GM12878 (cell line): ENCODE measurements around the gene PLS1. TPM values are rescaled to one million over a fixed set of nuclear protein-coding genes. Genes with fewer than 3 reads are reported as not detected.

ENCODE experiments used
- ATAC-seq: fragments of 200-7000 bp; cut with Tn5 transposase; 3 replicates; pipeline ENCODE4 v1.9.1; 2020; ENCODE audit warnings: mild to moderate bottlenecking, moderate library complexity
- BruUV-seq: library from RNA; stranded (reverse); fragments of 400-500 nt; replicated peaks from 2 replicates; lab custom pipeline; 2021; lab: Mats Ljungman, UMichigan
- CTCF ChIA-PET: fragments of 300-600 bp; sonication (Branson Sonifier 250); formaldehyde crosslinking; extraction: SDS; loops from one replicate; lab custom pipeline; 2021; ENCODE audit warnings: inconsistent platforms; lab: Yijun Ruan, JAX
- POLR2A ChIA-PET: fragments of 350-600 bp; formaldehyde crosslinking; extraction: SDS; loops from one replicate; lab custom pipeline; 2021; ENCODE audit warnings: inconsistent platforms; lab: Charles Lee
- RAD21 ChIA-PET: fragments of 300-600 bp; sonication (Branson Sonifier 250); formaldehyde crosslinking; loops from one replicate; lab custom pipeline; 2023; ENCODE audit warnings: antibody characterized with exemption; ENCODE audit not compliant: unreplicated experiment; lab: Charles Lee
- SMC1A ChIA-PET: fragments of 300-600 bp; sonication (Branson Sonifier 250); formaldehyde crosslinking; loops from one replicate; lab custom pipeline; 2023; ENCODE audit not compliant: unreplicated experiment, uncharacterized antibody; lab: Charles Lee
- DNase-seq: peaks from one replicate; pipeline ENCODE4 v3.0.0-alpha.2; 2011; ENCODE audit warnings: low read depth, low spot score
- FAIRE-seq: peaks from 3 replicates; lab custom pipeline; 2011; peaks lifted over from hg19 to GRCh38; lab: Jason Lieb, UNC
- H2AFZ ChIP-seq: 2 replicates; pipeline ENCODE4 v1.6.0; 2011; ENCODE audit warnings: low read depth, low read length, control low read depth; ENCODE audit not compliant: control insufficient read depth
- H3K27ac ChIP-seq: 2 replicates; pipeline ENCODE4 v1.5.1; 2011; ENCODE audit warnings: control low read depth; ENCODE audit not compliant: control insufficient read depth, insufficient read depth
- H3K27me3 ChIP-seq, 2 experiments: replicated peaks in 1 of 2; 2 replicates each; pipeline versions ENCODE4 v1.6.0 to v1.6.1; 2011; ENCODE audit warnings: low read length in 1 of 2; ENCODE audit not compliant: control insufficient read depth in 2 of 2, insufficient read depth in 2 of 2
- H3K36me3 ChIP-seq, 2 experiments: 2 replicates each; pipeline ENCODE4 v1.5.1; 2011; ENCODE audit warnings: low read length in 1 of 2; ENCODE audit not compliant: control insufficient read depth in 2 of 2, insufficient read depth in 2 of 2
- H3K4me1 ChIP-seq: 2 replicates; pipeline ENCODE4 v1.6.1; 2011; ENCODE audit warnings: mild to moderate bottlenecking, low read length, moderate library complexity, mixed read lengths; ENCODE audit not compliant: control insufficient read depth, insufficient read depth
- H3K4me2 ChIP-seq: 2 replicates; pipeline ENCODE4 v1.6.0; 2011; ENCODE audit warnings: control low read depth; ENCODE audit not compliant: control insufficient read depth, insufficient read depth
- H3K4me3 ChIP-seq: fragments of 200-600 bp; sonication (generic); 2 replicates; pipeline ENCODE4 v1.5.1; 2016
- H3K79me2 ChIP-seq: 2 replicates; pipeline ENCODE4 v1.6.0; 2011; ENCODE audit warnings: low read length; ENCODE audit not compliant: control insufficient read depth, insufficient read depth
- H3K9ac ChIP-seq: 2 replicates; pipeline ENCODE4 v1.8.0; 2011; ENCODE audit warnings: low read length, control low read depth, mixed read lengths; ENCODE audit not compliant: control insufficient read depth, insufficient read depth
- H3K9me3 ChIP-seq: replicated peaks from 3 replicates; pipeline ENCODE4 v1.5.1; 2011; ENCODE audit warnings: mild to moderate bottlenecking, low read length; ENCODE audit not compliant: control insufficient read depth, insufficient read depth
- H4K20me1 ChIP-seq: 2 replicates; pipeline ENCODE4 v1.6.0; 2011; ENCODE audit not compliant: control insufficient read depth, insufficient read depth
- CBX5 ChIP-seq: sonication (generic); IDR thresholded peaks from 2 replicates; pipeline ENCODE4 v1.6.1; 2016; ENCODE audit warnings: low read depth, moderate library complexity, mild to moderate bottlenecking, inconsistent platforms
- CEBPZ ChIP-seq: fragments of 150-350 bp; IDR thresholded peaks from 2 replicates; pipeline ENCODE4 v1.6.1; 2016; ENCODE audit warnings: low read depth, low read length
- GABPA ChIP-seq: IDR thresholded peaks from 2 replicates; pipeline ENCODE4 v1.6.1; 2014; ENCODE audit warnings: antibody characterized with exemption, low read depth, mild to moderate bottlenecking, inconsistent platforms
- HDAC6 ChIP-seq: fragments of 200-600 bp; sonication (generic); IDR thresholded peaks from one replicate; pipeline ENCODE4 v1.8.0; 2017; ENCODE audit warnings: antibody characterized with exemption; ENCODE audit not compliant: unreplicated experiment
- NBN ChIP-seq: fragments of 450-650 bp; IDR thresholded peaks from 2 replicates; pipeline ENCODE4 v1.6.1; 2016
- NFXL1 ChIP-seq: fragments of 450-650 bp; IDR thresholded peaks from 2 replicates; pipeline ENCODE4 v1.6.1; 2017; ENCODE audit warnings: antibody characterized with exemption, mild to moderate bottlenecking, borderline replicate concordance
- NR2C2 ChIP-seq: IDR thresholded peaks from 2 replicates; pipeline ENCODE4 v1.6.1; 2011; ENCODE audit warnings: borderline replicate concordance, low read depth; ENCODE audit not compliant: control insufficient read depth, insufficient read length
- NR2F1 ChIP-seq: fragments of 450-650 bp; conservative IDR thresholded peaks from 2 replicates; pipeline ENCODE4 v1.6.1; 2017; ENCODE audit warnings: mild to moderate bottlenecking
- RUNX3 ChIP-seq: IDR thresholded peaks from 2 replicates; pipeline ENCODE4 v1.6.1; 2012; ENCODE audit warnings: low read length, inconsistent platforms
- SIN3A ChIP-seq: IDR thresholded peaks from 2 replicates; pipeline ENCODE4 v1.6.1; 2012; ENCODE audit warnings: low read depth, low read length, improper control_type of control experiment
- SKIL ChIP-seq: fragments of 450-650 bp; IDR thresholded peaks from 2 replicates; pipeline ENCODE4 v1.6.1; 2017; ENCODE audit warnings: mild to moderate bottlenecking, low read depth, inconsistent platforms; ENCODE audit not compliant: poor library complexity, severe bottlenecking
- SMAD1 ChIP-seq: fragments of 450-650 bp; IDR thresholded peaks from 2 replicates; pipeline ENCODE4 v1.6.1; 2018; ENCODE audit warnings: mild to moderate bottlenecking, low read depth; ENCODE audit not compliant: partially characterized antibody
- SMC3 ChIP-seq: IDR thresholded peaks from 2 replicates; pipeline ENCODE4 v1.6.1; 2011; ENCODE audit warnings: low read length, improper control_type of control experiment, borderline replicate concordance
- STAT1 ChIP-seq: fragments of 450-650 bp; conservative IDR thresholded peaks from 2 replicates; pipeline ENCODE4 v1.6.1; 2014; ENCODE audit warnings: antibody characterized with exemption, mild to moderate bottlenecking
- SUZ12 ChIP-seq: fragments of 200-600 bp; sonication (generic); IDR thresholded peaks from one replicate; pipeline ENCODE4 v1.6.1; 2018; ENCODE audit warnings: antibody characterized with exemption, mild to moderate bottlenecking; ENCODE audit not compliant: unreplicated experiment
- YY1 ChIP-seq: IDR thresholded peaks from 2 replicates; pipeline ENCODE4 v1.6.1; 2011; ENCODE audit warnings: low read depth, mild to moderate bottlenecking, low read length
- ZZZ3 ChIP-seq: IDR thresholded peaks from 2 replicates; pipeline ENCODE4 v1.6.1; 2011; ENCODE audit warnings: low read depth; ENCODE audit not compliant: control insufficient read depth, insufficient read length
- WGBS: methylation state at CpG from one replicate; pipeline ENCODE4 v1.1.6; 2016; ENCODE audit warnings: low lambda C conversion rate; ENCODE audit not compliant: insufficient replicate concordance, insufficient coverage; ENCODE audit errors: missing lambda C conversion rate; 5-methylcytosine and 5-hydroxymethylcytosine counted together
- in situ Hi-C: fragments of 300-500 bp; cut with MboI; formaldehyde crosslinking; loops from 9 replicates; pipeline ENCODE4 v1.14.3; 2018; ENCODE audit warnings: mixed read lengths
- intact Hi-C: fragments of 100-400 bp; cut with micrococcal nuclease; formaldehyde crosslinking; loops from one replicate; pipeline ENCODE4 v1.14.2; 2022; ENCODE audit not compliant: unreplicated experiment
- polyA plus RNA-seq, 11 experiments: library from polyadenylated mRNA; depleted of rRNA in 4 of 11; unstranded in 6 of 11; stranded (reverse) in 5 of 11; fragments of >200 nt; fragmentation: Nextera tagmentation in 4 of 11; fragmentation: Illumina TruSeq in 1 of 11; extraction: Ambion mirVana in 4 of 11; extraction: Trizol in 1 of 11; gene quantifications; 1 replicate in 1 of 11; 2 replicates in 10 of 11; pipeline versions ENCODE4 v1.2.1 to v1.2.3, GENCODE V29; 2011 to 2016; ENCODE audit warnings: inconsistent platforms in 2 of 11, missing spikeins in 2 of 11, low read depth in 1 of 11
- total RNA-seq, 4 experiments: library from RNA; depleted of rRNA in 3 of 4; stranded (reverse); fragments of >200 nt in 3 of 4; fragmentation: Illumina TruSeq in 1 of 4; extraction: Trizol in 1 of 4; gene quantifications; 2 replicates each; pipeline versions ENCODE4 v1.2.1 to v1.2.3, GENCODE V29; 2013 to 2021
- TF ChIP-seq, protein P1 (sequence below): fragments of 450-650 bp; formaldehyde crosslinking; IDR thresholded peaks from 2 replicates; pipeline ENCODE4 v1.5.0; 2022; ENCODE audit warnings: mild to moderate bottlenecking, missing genetic modification characterization

Gene PLS1
- total and polyA plus RNA-seq, 10 of the 15 experiments (the other 5 are each of a cell fraction or from before 2014, with no cell fraction given) = 0.59 to 11.7 (median 1.7) TPM

GRCh38 chr3:142676151-142676550 is 80.0 kb downstream of the PLS1 start:
- H3K27ac ChIP-seq = no peak overlapping the region
- no peaks in the 10 kb centered on the region for H4K20me1 ChIP-seq
- H3K79me2 ChIP-seq = no peaks in the 10 kb centered on the region
- no peak overlapping the region for H2AFZ ChIP-seq
- 42% methylated on average over 2 of the region's 2 CpGs for WGBS
- SMC1A ChIA-PET = interaction anchor here (1.2 kb wide), 1 partner anchor 9 kb away, joined by 4 read pairs; no protein-coding TSS in a partner anchor
- in situ Hi-C loops = no loop called here
- no peaks in the 10 kb centered on the region for H3K9me3 ChIP-seq
- CTCF ChIA-PET = no interaction called here
- no peaks in the 10 kb centered on the region for H3K27me3 ChIP-seq
- DNase-seq = no peak
- POLR2A ChIA-PET = no interaction called here
- BruUV-seq = no TSS peak
- intact Hi-C loops = no loop called here
- no peak overlapping the region for H3K4me2 ChIP-seq
- no peak overlapping the region for H3K4me3 ChIP-seq
- FAIRE-seq = no peak
- RAD21 ChIA-PET = no interaction called here
- no peak for ATAC-seq
- H3K36me3 ChIP-seq = no peaks in the 10 kb centered on the region
- H3K4me1 ChIP-seq = no peaks in the 10 kb centered on the region
- H3K9ac ChIP-seq = no peak overlapping the region
- TF ChIP-seq HDAC6 (no peak), NR2C2 (no peak), ZZZ3 (no peak), SKIL (no peak), NBN (no peak), CEBPZ (no peak), CBX5 (no peak), GABPA (no peak), STAT1 (no peak), RUNX3 (no peak), SMAD1 (no peak), SMC3 (no peak), YY1 (no peak), SIN3A (no peak), NR2F1 (no peak), NFXL1 (no peak), SUZ12 (no peak)
- TF ChIP-seq, protein P1, sequence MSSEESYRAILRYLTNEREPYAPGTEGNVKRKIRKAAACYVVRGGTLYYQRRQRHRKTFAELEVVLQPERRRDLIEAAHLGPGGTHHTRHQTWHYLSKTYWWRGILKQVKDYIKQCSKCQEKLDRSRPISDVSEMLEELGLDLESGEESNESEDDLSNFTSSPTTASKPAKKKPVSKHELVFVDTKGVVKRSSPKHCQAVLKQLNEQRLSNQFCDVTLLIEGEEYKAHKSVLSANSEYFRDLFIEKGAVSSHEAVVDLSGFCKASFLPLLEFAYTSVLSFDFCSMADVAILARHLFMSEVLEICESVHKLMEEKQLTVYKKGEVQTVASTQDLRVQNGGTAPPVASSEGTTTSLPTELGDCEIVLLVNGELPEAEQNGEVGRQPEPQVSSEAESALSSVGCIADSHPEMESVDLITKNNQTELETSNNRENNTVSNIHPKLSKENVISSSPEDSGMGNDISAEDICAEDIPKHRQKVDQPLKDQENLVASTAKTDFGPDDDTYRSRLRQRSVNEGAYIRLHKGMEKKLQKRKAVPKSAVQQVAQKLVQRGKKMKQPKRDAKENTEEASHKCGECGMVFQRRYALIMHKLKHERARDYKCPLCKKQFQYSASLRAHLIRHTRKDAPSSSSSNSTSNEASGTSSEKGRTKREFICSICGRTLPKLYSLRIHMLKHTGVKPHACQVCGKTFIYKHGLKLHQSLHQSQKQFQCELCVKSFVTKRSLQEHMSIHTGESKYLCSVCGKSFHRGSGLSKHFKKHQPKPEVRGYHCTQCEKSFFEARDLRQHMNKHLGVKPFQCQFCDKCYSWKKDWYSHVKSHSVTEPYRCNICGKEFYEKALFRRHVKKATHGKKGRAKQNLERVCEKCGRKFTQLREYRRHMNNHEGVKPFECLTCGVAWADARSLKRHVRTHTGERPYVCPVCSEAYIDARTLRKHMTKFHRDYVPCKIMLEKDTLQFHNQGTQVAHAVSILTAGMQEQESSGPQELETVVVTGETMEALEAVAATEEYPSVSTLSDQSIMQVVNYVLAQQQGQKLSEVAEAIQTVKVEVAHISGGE (CRISPR knock-in tag) = no peak
